ENCODE data around the gene FAM171A2.

FAM171A2 gene

DNA sequence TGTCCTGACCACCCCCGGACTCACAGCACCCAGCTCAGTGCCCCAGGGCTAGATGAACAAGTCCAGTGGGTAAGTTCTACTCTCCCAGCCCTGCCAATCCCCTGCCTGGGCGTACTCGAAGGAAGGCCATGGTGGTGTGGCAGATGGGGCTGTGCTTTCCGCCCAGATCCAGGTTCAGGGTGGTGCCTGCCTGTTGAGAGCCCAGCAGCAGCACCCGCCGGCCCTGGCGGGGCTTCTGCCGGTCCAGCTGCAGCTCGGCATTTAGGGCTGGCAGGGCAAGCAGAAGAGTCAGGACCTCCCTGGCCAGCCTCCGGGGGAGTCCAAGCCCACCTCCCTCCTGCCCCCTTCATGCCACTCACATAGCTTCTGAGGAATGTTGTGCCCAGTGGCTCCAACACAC, 16.2 kb upstream of the FAM171A2 start:
- Histone ChIP-seq H3K18ac (ENCODE audit: low read depth in 1 of 2, low read length in 2 of 2) (no peak overlapping the region), H3K23ac (ENCODE audit: low read length in 2 of 2) (no peak overlapping the region), H2BK12ac (ENCODE audit: low read length in 2 of 2) (no peak overlapping the region), H4K8ac (ENCODE audit: low read length) (no peak overlapping the region), H4K91ac (ENCODE audit: low read length) (no peak overlapping the region), H3K9ac (ENCODE audit: low read length) (no peak overlapping the region), H2BK5ac (ENCODE audit: low read depth, low read length, poor library complexity, severe bottlenecking) (no peak overlapping the region), H3K27me3 (ENCODE audit: control insufficient read depth in 1 of 2, insufficient read depth in 1 of 2, low read length in 2 of 2) (peaks cover 29 to 74% of the 10 kb centered on the region in 2 experiments), H3K9me3 (ENCODE audit: control insufficient read depth, low read length) (no peaks in the 10 kb centered on the region), H2BK15ac (ENCODE audit: low read depth, poor library complexity, severe bottlenecking) (no peak overlapping the region), H2BK120ac (ENCODE audit: low read depth, low read length) (no peak overlapping the region), H3K4me3 (ENCODE audit: insufficient read depth in 1 of 2, low read depth in 1 of 2, low read length in 2 of 2) (no peak overlapping the region), H3K4me1 (ENCODE audit: control insufficient read depth, insufficient read depth, low read depth, low read length) (peaks cover 6% of the 10 kb centered on the region), H3K79me1 (replicated peaks; ENCODE audit: low read length, poor library complexity, severe bottlenecking) (no peaks in the 10 kb centered on the region), H3K14ac (ENCODE audit: low read length in 2 of 2) (peak overlapping the region in 1 of 2 experiments; percentile 4), H2AK5ac (ENCODE audit: low read length, severe bottlenecking) (no peak overlapping the region), H3K4ac (ENCODE audit: low read depth in 1 of 2, low read length in 2 of 2) (no peak overlapping the region), H2AFZ (ENCODE audit: low read depth, low read length) (no peak overlapping the region), H3K27ac (ENCODE audit: low read length, poor library complexity, severe bottlenecking) (no peak overlapping the region), H3K4me2 (ENCODE audit: low read length, poor library complexity, severe bottlenecking) (no peak overlapping the region), H3K36me3 (ENCODE audit: control insufficient read depth in 1 of 2, insufficient read depth in 2 of 2, low read depth in 1 of 2, low read length in 2 of 2) (no peaks in the 10 kb centered on the region)
- DNase-seq, result no peak
- 89% methylated on average over 10 of the region's 10 CpGs for WGBS

- no peak overlapping the region for H2BK12ac ChIP-seq (ENCODE audit: low read length in 2 of 2)
- no peak overlapping the region for H3K4me2 ChIP-seq (ENCODE audit: low read length, poor library complexity, severe bottlenecking)
- peaks cover 18 to 70% of the 10 kb centered on the region in 2 experiments for H3K27me3 ChIP-seq (ENCODE audit: control insufficient read depth in 1 of 2, insufficient read depth in 1 of 2, low read length in 2 of 2)
- H3K36me3 ChIP-seq (ENCODE audit: control insufficient read depth in 1 of 2, insufficient read depth in 2 of 2, low read depth in 1 of 2, low read length in 2 of 2), result no peaks in the 10 kb centered on the region
- WGBS, result 88% methylated on average over 14 of the region's 14 CpGs
- no peak overlapping the region for H2AK5ac ChIP-seq (ENCODE audit: low read length, severe bottlenecking)
- H3K4me1 ChIP-seq (ENCODE audit: control insufficient read depth, insufficient read depth, low read depth, low read length), result peaks cover 6% of the 10 kb centered on the region
- no peak overlapping the region for H2BK5ac ChIP-seq (ENCODE audit: low read depth, low read length, poor library complexity, severe bottlenecking)
- H2AFZ ChIP-seq (ENCODE audit: low read depth, low read length), result no peak overlapping the region
- H3K18ac ChIP-seq (ENCODE audit: low read depth in 1 of 2, low read length in 2 of 2), result no peak overlapping the region
- no peak overlapping the region for H2BK15ac ChIP-seq (ENCODE audit: low read depth, poor library complexity, severe bottlenecking)
- no peaks in the 10 kb centered on the region for H3K79me1 ChIP-seq (replicated peaks; ENCODE audit: low read length, poor library complexity, severe bottlenecking)
- no peak overlapping the region for H4K91ac ChIP-seq (ENCODE audit: low read length)
- no peak overlapping the region for H4K8ac ChIP-seq (ENCODE audit: low read length)
- H2BK120ac ChIP-seq (ENCODE audit: low read depth, low read length), result no peak overlapping the region
- DNase-seq, result no peak
- no peak overlapping the region for H3K27ac ChIP-seq (ENCODE audit: low read length, poor library complexity, severe bottlenecking)
- no peak overlapping the region for H3K4me3 ChIP-seq (ENCODE audit: insufficient read depth in 1 of 2, low read depth in 1 of 2, low read length in 2 of 2)
- no peak overlapping the region for H3K4ac ChIP-seq (ENCODE audit: low read depth in 1 of 2, low read length in 2 of 2)
- H3K9ac ChIP-seq (ENCODE audit: low read length), result no peak overlapping the region
- peak overlapping the region in 1 of 2 experiments; percentile 67 for H3K23ac ChIP-seq (ENCODE audit: low read length in 2 of 2)
- no peaks in the 10 kb centered on the region for H3K9me3 ChIP-seq (ENCODE audit: control insufficient read depth, low read length)
- H3K14ac ChIP-seq (ENCODE audit: low read length in 2 of 2), result no peak overlapping the region
Measured at GRCh38 chr17:44378171-44378705, 14.6 kb upstream of the FAM171A2 start.

DNA sequence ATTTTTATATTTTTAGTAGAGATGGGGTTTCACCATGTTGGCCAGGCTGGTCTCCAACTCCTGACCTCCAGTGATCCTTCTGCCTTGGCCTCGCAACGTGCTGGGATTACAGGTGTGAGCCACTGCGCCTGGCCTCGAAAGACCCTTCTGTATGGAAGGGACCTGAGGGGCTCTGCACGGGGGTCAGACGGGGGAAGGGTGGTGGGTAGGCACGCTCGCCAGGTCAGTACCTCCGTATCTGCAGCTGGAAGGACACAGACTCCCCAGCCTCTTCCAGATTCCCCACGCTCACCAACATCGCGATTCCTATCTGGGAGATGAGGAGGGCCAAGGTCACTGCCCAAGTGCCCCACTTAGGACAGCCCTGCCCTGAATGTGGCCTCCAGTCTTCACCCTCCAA, 13.1 kb upstream of the FAM171A2 start:
- no peaks in the 10 kb centered on the region for H3K36me3 ChIP-seq (ENCODE audit: control insufficient read depth in 1 of 2, insufficient read depth in 2 of 2, low read depth in 1 of 2, low read length in 2 of 2)
- no peak for DNase-seq
- H2AK5ac ChIP-seq (ENCODE audit: low read length, severe bottlenecking), result no peak overlapping the region
- no peak overlapping the region for H4K91ac ChIP-seq (ENCODE audit: low read length)
- H2BK5ac ChIP-seq (ENCODE audit: low read depth, low read length, poor library complexity, severe bottlenecking), result no peak overlapping the region
- no peak overlapping the region for H3K4ac ChIP-seq (ENCODE audit: low read depth in 1 of 2, low read length in 2 of 2)
- no peak overlapping the region for H2BK12ac ChIP-seq (ENCODE audit: low read length in 2 of 2)
- 85% methylated on average over 12 of the region's 12 CpGs for WGBS
- no peak overlapping the region for H3K23ac ChIP-seq (ENCODE audit: low read length in 2 of 2)
- H3K18ac ChIP-seq (ENCODE audit: low read depth in 1 of 2, low read length in 2 of 2), result no peak overlapping the region
- H2AFZ ChIP-seq (ENCODE audit: low read depth, low read length), result no peak overlapping the region
- H3K27me3 ChIP-seq (ENCODE audit: control insufficient read depth in 1 of 2, insufficient read depth in 1 of 2, low read length in 2 of 2), result peaks cover 15 to 63% of the 10 kb centered on the region in 2 experiments
- H3K4me3 ChIP-seq (ENCODE audit: insufficient read depth in 1 of 2, low read depth in 1 of 2, low read length in 2 of 2), result no peak overlapping the region
- H2BK120ac ChIP-seq (ENCODE audit: low read depth, low read length), result no peak overlapping the region
- H3K79me1 ChIP-seq (replicated peaks; ENCODE audit: low read length, poor library complexity, severe bottlenecking), result no peaks in the 10 kb centered on the region
- H3K9ac ChIP-seq (ENCODE audit: low read length), result no peak overlapping the region
- H2BK15ac ChIP-seq (ENCODE audit: low read depth, poor library complexity, severe bottlenecking), result no peak overlapping the region
- H3K4me1 ChIP-seq (ENCODE audit: control insufficient read depth, insufficient read depth, low read depth, low read length), result peaks cover 6% of the 10 kb centered on the region
- H4K8ac ChIP-seq (ENCODE audit: low read length), result no peak overlapping the region
- H3K4me2 ChIP-seq (ENCODE audit: low read length, poor library complexity, severe bottlenecking), result no peak overlapping the region
- H3K14ac ChIP-seq (ENCODE audit: low read length in 2 of 2), result no peak overlapping the region
- H3K9me3 ChIP-seq (ENCODE audit: control insufficient read depth, low read length), result no peaks in the 10 kb centered on the region
- H3K27ac ChIP-seq (ENCODE audit: low read length, poor library complexity, severe bottlenecking), result no peak overlapping the region

DNA sequence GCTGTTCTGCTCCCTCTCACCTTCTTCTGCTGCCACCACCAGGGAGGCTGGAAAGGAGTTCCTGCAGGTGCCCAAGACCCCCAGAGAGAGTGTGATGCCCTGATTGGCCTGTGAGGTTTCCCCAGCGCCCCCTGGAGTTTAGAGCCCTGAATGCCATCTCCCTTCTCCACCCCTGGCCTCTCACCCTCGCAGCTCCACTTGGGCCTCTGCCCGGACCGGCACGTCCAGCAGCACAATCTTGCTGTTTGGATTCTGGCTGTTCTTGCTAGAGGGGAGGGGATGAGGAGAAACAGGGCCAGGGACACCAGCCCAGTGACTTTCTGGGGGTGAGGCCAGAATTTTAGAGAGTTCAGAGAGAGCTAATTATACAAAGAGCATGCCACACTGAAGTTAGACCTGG, 12.5 kb upstream of the FAM171A2 start:
- Histone ChIP-seq H3K36me3 (ENCODE audit: control insufficient read depth in 1 of 2, insufficient read depth in 2 of 2, low read depth in 1 of 2, low read length in 2 of 2) (no peaks in the 10 kb centered on the region), H4K8ac (ENCODE audit: low read length) (no peak overlapping the region), H3K23ac (ENCODE audit: low read length in 2 of 2) (no peak overlapping the region), H4K91ac (ENCODE audit: low read length) (no peak overlapping the region), H3K9me3 (ENCODE audit: control insufficient read depth, low read length) (no peaks in the 10 kb centered on the region), H3K4me2 (ENCODE audit: low read length, poor library complexity, severe bottlenecking) (no peak overlapping the region), H3K27me3 (ENCODE audit: control insufficient read depth in 1 of 2, insufficient read depth in 1 of 2, low read length in 2 of 2) (peaks cover 17 to 66% of the 10 kb centered on the region in 2 experiments), H3K14ac (ENCODE audit: low read length in 2 of 2) (no peak overlapping the region), H2BK120ac (ENCODE audit: low read depth, low read length) (no peak overlapping the region), H2BK5ac (ENCODE audit: low read depth, low read length, poor library complexity, severe bottlenecking) (no peak overlapping the region), H3K18ac (ENCODE audit: low read depth in 1 of 2, low read length in 2 of 2) (no peak overlapping the region), H3K4me3 (ENCODE audit: insufficient read depth in 1 of 2, low read depth in 1 of 2, low read length in 2 of 2) (no peak overlapping the region), H2BK12ac (ENCODE audit: low read length in 2 of 2) (no peak overlapping the region), H2BK15ac (ENCODE audit: low read depth, poor library complexity, severe bottlenecking) (no peak overlapping the region), H2AK5ac (ENCODE audit: low read length, severe bottlenecking) (no peak overlapping the region), H3K4ac (ENCODE audit: low read depth in 1 of 2, low read length in 2 of 2) (no peak overlapping the region), H3K4me1 (ENCODE audit: control insufficient read depth, insufficient read depth, low read depth, low read length) (peaks cover 6% of the 10 kb centered on the region), H3K79me1 (replicated peaks; ENCODE audit: low read length, poor library complexity, severe bottlenecking) (no peaks in the 10 kb centered on the region), H3K27ac (ENCODE audit: low read length, poor library complexity, severe bottlenecking) (no peak overlapping the region), H3K9ac (ENCODE audit: low read length) (no peak overlapping the region), H2AFZ (ENCODE audit: low read depth, low read length) (no peak overlapping the region)
- no peak for DNase-seq
- WGBS, result 17% methylated on average over 4 of the region's 5 CpGs
